Activated naive CD8-positive, alpha-beta T cell treated with anti-CD3 and anti-CD28 coated beads for 36 hours (primary cell): ENCODE results near the gene PLPPR1. TPM values are rescaled to one million over a fixed set of nuclear protein-coding genes. Genes with fewer than 3 reads are reported as not detected.
"Not testable (repeated sequence)": the region's sequence is repeated elsewhere in the genome, so short reads cannot be mapped to it uniquely, and the experiment has no call there.

ENCODE experiments used
- DNase-seq: peaks from one replicate; pipeline ENCODE4 v3.0.0; 2021
- H3K27ac Mint-ChIP-seq: one replicate; pipeline ENCODE4 v1.8.0; 2022; ENCODE audit warnings: mild to moderate bottlenecking, moderate library complexity, mixed read lengths
- H3K27me3 Mint-ChIP-seq: one replicate; pipeline ENCODE4 v1.8.0; 2022; ENCODE audit warnings: mild to moderate bottlenecking, mixed read lengths
- H3K36me3 Mint-ChIP-seq: one replicate; pipeline ENCODE4 v1.8.0; 2021; ENCODE audit warnings: mild to moderate bottlenecking, mixed read lengths
- H3K4me1 Mint-ChIP-seq: one replicate; pipeline ENCODE4 v1.8.0; 2021; ENCODE audit warnings: mixed read lengths
- H3K4me3 Mint-ChIP-seq: one replicate; pipeline ENCODE4 v1.8.0; 2022; ENCODE audit warnings: mild to moderate bottlenecking, moderate library complexity, mixed read lengths
- H3K9me3 Mint-ChIP-seq: one replicate; pipeline ENCODE4 v1.8.0; 2022; ENCODE audit warnings: mixed read lengths
- total RNA-seq, 2 experiments: library from RNA; stranded (reverse); gene quantifications; one replicate each; pipeline ENCODE4 v1.2.3, GENCODE V29; 2021

The PLPPR1 gene
- total RNA-seq, 2 experiments from 2014 or later, result not detected

- Mint-ChIP-seq H3K4me3 (no peak overlapping the region), H3K4me1 (peaks cover 3% of the 10 kb centered on the region), H3K36me3 (no peaks in the 10 kb centered on the region), H3K27me3 (peaks cover 55% of the 10 kb centered on the region), H3K9me3 (no peaks in the 10 kb centered on the region), H3K27ac (no peak overlapping the region)
- no peak for DNase-seq
Observed at GRCh38 chr9:101030086-101030391, 1.5 kb downstream of the PLPPR1 start.

- Mint-ChIP-seq H3K27ac (no peak overlapping the region), H3K4me3 (no peak overlapping the region), H3K9me3 (no peaks in the 10 kb centered on the region), H3K27me3 (peaks cover 45% of the 10 kb centered on the region), H3K36me3 (no peaks in the 10 kb centered on the region), H3K4me1 (peaks cover 3% of the 10 kb centered on the region)
- DNase-seq, result no peak
Observed at GRCh38 chr9:101032426-101032825, 3.9 kb downstream of the PLPPR1 start.

- Mint-ChIP-seq H3K27me3 (peaks cover 28% of the 10 kb centered on the region), H3K27ac (no peak overlapping the region), H3K4me3 (no peak overlapping the region), H3K36me3 (no peaks in the 10 kb centered on the region), H3K4me1 (no peaks in the 10 kb centered on the region), H3K9me3 (no peaks in the 10 kb centered on the region)
- no peak for DNase-seq
Observed at GRCh38 chr9:101034222-101034621, 5.7 kb downstream of the PLPPR1 start.

GRCh38 chr9:101035098-101035497, 6.6 kb downstream of the PLPPR1 start:
- Mint-ChIP-seq H3K27me3 (peaks cover 23% of the 10 kb centered on the region), H3K36me3 (no peaks in the 10 kb centered on the region), H3K9me3 (no peaks in the 10 kb centered on the region), H3K4me3 (no peak overlapping the region), H3K27ac (no peak overlapping the region), H3K4me1 (no peaks in the 10 kb centered on the region)
- DNase-seq, result no peak

GRCh38 chr9:101037430-101037829, 8.9 kb downstream of the PLPPR1 start:
- Mint-ChIP-seq H3K9me3 (no peaks in the 10 kb centered on the region), H3K36me3 (no peaks in the 10 kb centered on the region), H3K4me3 (no peak overlapping the region), H3K4me1 (no peaks in the 10 kb centered on the region), H3K27me3 (peaks cover 11% of the 10 kb centered on the region), H3K27ac (no peak overlapping the region)
- DNase-seq, result no peak

- no peak for DNase-seq
- Mint-ChIP-seq H3K4me1 (no peaks in the 10 kb centered on the region), H3K4me3 (no peak overlapping the region), H3K27ac (no peak overlapping the region), H3K36me3 (no peaks in the 10 kb centered on the region), H3K9me3 (no peaks in the 10 kb centered on the region), H3K27me3 (peaks cover 11% of the 10 kb centered on the region)
Observed at GRCh38 chr9:101038488-101038887, 10.0 kb downstream of the PLPPR1 start.

- peaks cover 11% of the 10 kb centered on the region for H3K27me3 Mint-ChIP-seq
- DNase-seq, H3K36me3 Mint-ChIP-seq, H3K27ac Mint-ChIP-seq, H3K9me3 Mint-ChIP-seq, H3K4me3 Mint-ChIP-seq, H3K4me1 Mint-ChIP-seq: not testable (repeated sequence)
Observed at GRCh38 chr9:101039581-101039980, 11.1 kb downstream of the PLPPR1 start.

- Mint-ChIP-seq H3K27me3 (no peaks in the 10 kb centered on the region), H3K36me3 (no peaks in the 10 kb centered on the region), H3K9me3 (no peaks in the 10 kb centered on the region), H3K27ac (no peak overlapping the region), H3K4me3 (no peak overlapping the region), H3K4me1 (no peaks in the 10 kb centered on the region)
- no peak for DNase-seq
Observed at GRCh38 chr9:101047848-101048397, 19.4 kb downstream of the PLPPR1 start.

- Mint-ChIP-seq H3K36me3 (no peaks in the 10 kb centered on the region), H3K27me3 (peaks cover 7% of the 10 kb centered on the region), H3K27ac (no peak overlapping the region), H3K9me3 (no peaks in the 10 kb centered on the region), H3K4me1 (no peaks in the 10 kb centered on the region), H3K4me3 (no peak overlapping the region)
- DNase-seq, result no peak
Observed at GRCh38 chr9:101050650-101051049, 22.1 kb downstream of the PLPPR1 start.

- no peak for DNase-seq
- H3K4me1 Mint-ChIP-seq, result no peaks in the 10 kb centered on the region
- no peak overlapping the region for H3K4me3 Mint-ChIP-seq
- peaks cover 12% of the 10 kb centered on the region for H3K27me3 Mint-ChIP-seq
- H3K9me3 Mint-ChIP-seq, result no peaks in the 10 kb centered on the region
- no peak overlapping the region for H3K27ac Mint-ChIP-seq
- no peaks in the 10 kb centered on the region for H3K36me3 Mint-ChIP-seq
Observed at GRCh38 chr9:101054657-101055056, 26.1 kb downstream of the PLPPR1 start.

- Mint-ChIP-seq H3K27me3 (peaks cover 12% of the 10 kb centered on the region), H3K9me3 (no peaks in the 10 kb centered on the region), H3K4me3 (no peak overlapping the region), H3K36me3 (no peaks in the 10 kb centered on the region), H3K27ac (no peak overlapping the region), H3K4me1 (no peaks in the 10 kb centered on the region)
- DNase-seq, result no peak
Observed at GRCh38 chr9:101055516-101055915, 27.0 kb downstream of the PLPPR1 start.

- no peaks in the 10 kb centered on the region for H3K9me3 Mint-ChIP-seq
- no peak overlapping the region for H3K4me3 Mint-ChIP-seq
- no peaks in the 10 kb centered on the region for H3K36me3 Mint-ChIP-seq
- peaks cover 9% of the 10 kb centered on the region for H3K27me3 Mint-ChIP-seq
- DNase-seq, result no peak
- no peak overlapping the region for H3K27ac Mint-ChIP-seq
- H3K4me1 Mint-ChIP-seq, result no peaks in the 10 kb centered on the region
Observed at GRCh38 chr9:101062686-101063085, 34.2 kb downstream of the PLPPR1 start.

GRCh38 chr9:101063192-101063591, 34.7 kb downstream of the PLPPR1 start:
- Mint-ChIP-seq H3K4me3 (no peak overlapping the region), H3K9me3 (no peaks in the 10 kb centered on the region), H3K36me3 (no peaks in the 10 kb centered on the region), H3K27ac (no peak overlapping the region), H3K4me1 (no peaks in the 10 kb centered on the region), H3K27me3 (peaks cover 5% of the 10 kb centered on the region)
- no peak for DNase-seq

- Mint-ChIP-seq H3K27ac (no peak overlapping the region), H3K36me3 (no peaks in the 10 kb centered on the region), H3K4me3 (no peak overlapping the region), H3K27me3 (peaks cover 3% of the 10 kb centered on the region), H3K4me1 (no peaks in the 10 kb centered on the region), H3K9me3 (no peaks in the 10 kb centered on the region)
- DNase-seq, result no peak
Observed at GRCh38 chr9:101064206-101064605, 35.7 kb downstream of the PLPPR1 start.

- DNase-seq, result no peak
- Mint-ChIP-seq H3K9me3 (no peaks in the 10 kb centered on the region), H3K4me1 (no peaks in the 10 kb centered on the region), H3K4me3 (no peak overlapping the region), H3K36me3 (no peaks in the 10 kb centered on the region), H3K27me3 (peaks cover 3% of the 10 kb centered on the region), H3K27ac (no peak overlapping the region)
Observed at GRCh38 chr9:101065930-101066329, 37.4 kb downstream of the PLPPR1 start.

GRCh38 chr9:101068696-101069095, 40.2 kb downstream of the PLPPR1 start:
- H3K4me3 Mint-ChIP-seq, result no peak overlapping the region
- H3K9me3 Mint-ChIP-seq, result no peaks in the 10 kb centered on the region
- H3K27me3 Mint-ChIP-seq, result no peaks in the 10 kb centered on the region
- H3K27ac Mint-ChIP-seq, result no peak overlapping the region
- no peaks in the 10 kb centered on the region for H3K36me3 Mint-ChIP-seq
- H3K4me1 Mint-ChIP-seq, result no peaks in the 10 kb centered on the region
- no peak for DNase-seq

- no peaks in the 10 kb centered on the region for H3K36me3 Mint-ChIP-seq
- no peak overlapping the region for H3K4me3 Mint-ChIP-seq
- no peak overlapping the region for H3K27ac Mint-ChIP-seq
- H3K9me3 Mint-ChIP-seq, result no peaks in the 10 kb centered on the region
- H3K27me3 Mint-ChIP-seq, result no peaks in the 10 kb centered on the region
- DNase-seq, result no peak
- H3K4me1 Mint-ChIP-seq, result no peaks in the 10 kb centered on the region
Observed at GRCh38 chr9:101072259-101072658, 43.7 kb downstream of the PLPPR1 start.
